H9 (cell line): Measurements from ENCODE around the gene CCSER2. TPM values are rescaled to one million over a fixed set of nuclear protein-coding genes. Genes with fewer than 3 reads are reported as not detected.

Source experiments
- DNase-seq: peaks from one replicate; pipeline ENCODE4 v3.0.0-alpha.2; 2017
- H2AFZ ChIP-seq: one replicate; pipeline ENCODE4 v1.6.1; 2013; ENCODE audit warnings: mild to moderate bottlenecking, low read length, control low read depth, moderate library complexity
- H2AK5ac ChIP-seq: 2 replicates; pipeline ENCODE4 v1.6.1; 2013; ENCODE audit warnings: low read length, control low read depth, mixed read lengths; ENCODE audit not compliant: insufficient read length
- H2BK120ac ChIP-seq: one replicate; pipeline ENCODE4 v1.6.1; 2013; ENCODE audit warnings: low read depth, mild to moderate bottlenecking, low read length, control low read depth, inconsistent platforms; ENCODE audit not compliant: poor library complexity, severe bottlenecking
- H2BK12ac ChIP-seq: 2 replicates; pipeline ENCODE4 v1.6.1; 2013; ENCODE audit warnings: low read length, control low read depth, mixed read lengths, low read depth; ENCODE audit not compliant: insufficient read length
- H2BK15ac ChIP-seq: 2 replicates; pipeline ENCODE4 v1.6.1; 2013; ENCODE audit warnings: low read depth, low read length, control low read depth
- H2BK20ac ChIP-seq: one replicate; pipeline ENCODE4 v1.6.1; 2013; ENCODE audit warnings: low read depth, mild to moderate bottlenecking, low read length, control low read depth, inconsistent platforms; ENCODE audit not compliant: poor library complexity, severe bottlenecking
- H2BK5ac ChIP-seq: 2 replicates; pipeline ENCODE4 v1.6.1; 2013; ENCODE audit warnings: low read length, control low read depth, mixed read lengths; ENCODE audit not compliant: insufficient read length
- H3K14ac ChIP-seq: 2 replicates; pipeline ENCODE4 v1.6.1; 2013; ENCODE audit warnings: low read length, control low read depth; ENCODE audit not compliant: insufficient read depth
- H3K18ac ChIP-seq: 2 replicates; pipeline ENCODE4 v1.6.1; 2013; ENCODE audit warnings: low read depth, mild to moderate bottlenecking, mixed read lengths, low read length, control low read depth; ENCODE audit not compliant: insufficient read length
- H3K23ac ChIP-seq: 2 replicates; pipeline ENCODE4 v1.6.1; 2013; ENCODE audit warnings: low read length, control low read depth, mixed read lengths, low read depth; ENCODE audit not compliant: insufficient read length
- H3K23me2 ChIP-seq: 2 replicates; pipeline ENCODE4 v1.6.1; 2013; ENCODE audit warnings: low read depth, mild to moderate bottlenecking, mixed read lengths, low read length, control low read depth; ENCODE audit not compliant: insufficient read length, poor library complexity, severe bottlenecking
- H3K27ac ChIP-seq: 2 replicates; pipeline ENCODE4 v1.5.1; 2013; ENCODE audit warnings: low read length, control low read depth, mixed read lengths, low read depth; ENCODE audit not compliant: insufficient read length
- H3K27me3 ChIP-seq: 2 replicates; pipeline ENCODE4 v1.6.1; 2013; ENCODE audit warnings: low read length, control low read depth, inconsistent platforms; ENCODE audit not compliant: insufficient read depth
- H3K4ac ChIP-seq: 2 replicates; pipeline ENCODE4 v1.6.1; 2013; ENCODE audit warnings: low read depth, mild to moderate bottlenecking, control low read depth, inconsistent platforms, low read length, moderate library complexity
- H3K4me1 ChIP-seq: 2 replicates; pipeline ENCODE4 v1.6.1; 2013; ENCODE audit warnings: low read length, control low read depth, inconsistent platforms; ENCODE audit not compliant: insufficient read depth
- H3K4me2 ChIP-seq: 2 replicates; pipeline ENCODE4 v1.6.1; 2013; ENCODE audit warnings: low read length, control low read depth, mixed read lengths; ENCODE audit not compliant: insufficient read length, insufficient read depth
- H3K56ac ChIP-seq: 2 replicates; pipeline ENCODE4 v1.6.1; 2013; ENCODE audit warnings: low read depth, mild to moderate bottlenecking, mixed read lengths, low read length, control low read depth; ENCODE audit not compliant: insufficient read length
- H3K79me1 ChIP-seq: 2 replicates; pipeline ENCODE4 v1.6.1; 2013; ENCODE audit warnings: low read depth, mild to moderate bottlenecking, moderate library complexity, low read length, control low read depth, inconsistent platforms; ENCODE audit not compliant: insufficient read depth, poor library complexity, severe bottlenecking
- H3K79me2 ChIP-seq: 2 replicates; pipeline ENCODE4 v1.6.1; 2013; ENCODE audit warnings: low read length, control low read depth, inconsistent platforms; ENCODE audit not compliant: insufficient read depth
- H3K9ac ChIP-seq: 2 replicates; pipeline ENCODE4 v1.6.1; 2013; ENCODE audit warnings: low read length, control low read depth, mixed read lengths; ENCODE audit not compliant: insufficient read length; ENCODE audit errors: extremely low read depth
- H3K9me3 ChIP-seq: one replicate; pipeline ENCODE4 v1.6.1; 2013; ENCODE audit warnings: low read depth, low read length, inconsistent platforms; ENCODE audit not compliant: control insufficient read depth
- H3T11ph ChIP-seq: one replicate; pipeline ENCODE4 v1.6.1; 2013; ENCODE audit warnings: mild to moderate bottlenecking, low read length, control low read depth, inconsistent platforms
- H4K20me1 ChIP-seq: one replicate; pipeline ENCODE4 v1.6.1; 2013; ENCODE audit not compliant: control insufficient read depth, insufficient read length, insufficient read depth
- H4K5ac ChIP-seq: 2 replicates; pipeline ENCODE4 v1.6.1; 2013; ENCODE audit warnings: low read depth, mild to moderate bottlenecking, mixed read lengths, low read length, control low read depth; ENCODE audit not compliant: insufficient read length
- H4K8ac ChIP-seq: replicated peaks from 2 replicates; pipeline ENCODE4 v1.6.1; 2013; ENCODE audit warnings: low read length, control low read depth, mixed read lengths, low read depth; ENCODE audit not compliant: insufficient read length
- H4K91ac ChIP-seq: 2 replicates; pipeline ENCODE4 v1.6.1; 2013; ENCODE audit warnings: low read depth, mild to moderate bottlenecking, moderate library complexity, mixed read lengths, low read length, control low read depth; ENCODE audit not compliant: insufficient read length
- H3K27ac Mint-ChIP-seq, 3 experiments: 2 replicates in 2 of 3; 3 replicates in 1 of 3; pipeline ENCODE4 v1.8.0; 2020 to 2021; ENCODE audit warnings: mixed read lengths in 3 of 3, mild to moderate bottlenecking in 1 of 3, moderate library complexity in 1 of 3
- H3K27me3 Mint-ChIP-seq: 2 replicates; pipeline ENCODE4 v1.8.0; 2021; ENCODE audit warnings: low read depth, mild to moderate bottlenecking, moderate library complexity, mixed read lengths
- H3K36me3 Mint-ChIP-seq, 3 experiments: 2 replicates in 2 of 3; 3 replicates in 1 of 3; pipeline ENCODE4 v1.8.0; 2020 to 2021; ENCODE audit warnings: low read depth in 3 of 3, mixed read lengths in 3 of 3; ENCODE audit not compliant: insufficient read depth in 1 of 3
- H3K4me1 Mint-ChIP-seq, 2 experiments: 2 replicates each; pipeline ENCODE4 v1.8.0; 2020; ENCODE audit warnings: mixed read lengths in 2 of 2
- H3K4me3 Mint-ChIP-seq, 2 experiments: 2 replicates in 1 of 2; 3 replicates in 1 of 2; pipeline ENCODE4 v1.8.0; 2020 to 2021; ENCODE audit warnings: mild to moderate bottlenecking in 2 of 2, mixed read lengths in 2 of 2, moderate library complexity in 1 of 2
- H3K9me3 Mint-ChIP-seq, 2 experiments: 2 replicates in 1 of 2; 3 replicates in 1 of 2; pipeline ENCODE4 v1.8.0; 2020; ENCODE audit warnings: mild to moderate bottlenecking in 2 of 2, mixed read lengths in 2 of 2, moderate library complexity in 1 of 2
- CTCF ChIP-seq: fragments of 200-600 bp; sonication (generic); conservative IDR thresholded peaks from 3 replicates; pipeline ENCODE4 v1.8.0; 2021; ENCODE audit warnings: antibody characterized with exemption, mild to moderate bottlenecking
- WGBS: extraction: QIAGEN DNeasy Blood & Tissue Kit; methylation state at CpG from one replicate; pipeline ENCODE4 v1.1.7; 2013; ENCODE audit warnings: missing lambda C conversion rate, low lambda C conversion rate, mixed read lengths; ENCODE audit not compliant: insufficient read length; ENCODE audit errors: extremely low coverage; 5-methylcytosine and 5-hydroxymethylcytosine counted together
- total RNA-seq: library from RNA; stranded (reverse); gene quantifications from 2 replicates; pipeline ENCODE4 v1.2.1, GENCODE V29; 2021

Gene CCSER2
- total RNA-seq, 1 experiment from 2014 or later, result 22.2 TPM

- no CpG with 5 or more reads among the region's 1 CpG for WGBS
Observed at GRCh38 chr10:84370283-84370682, 41.9 kb downstream of the CCSER2 start.

More at GRCh38 chr10:84370283-84370682, 41.9 kb downstream of the CCSER2 start:
- Mint-ChIP-seq H3K4me3 (no peak overlapping the region), H3K9me3 (no peaks in the 10 kb centered on the region), H3K27me3 (no peaks in the 10 kb centered on the region), H3K36me3 (peaks cover 0 to 21% (median 13%) of the 10 kb centered on the region in 3 experiments; a peak in 5 of 7 replicates), H3K4me1 (peaks cover 11% of the 10 kb centered on the region in 2 experiments), H3K27ac (peak overlapping the region in 1 of 3 experiments; percentile 21; a peak in 2 of 7 replicates)
- no peak overlapping the region for H3K18ac ChIP-seq
- no peak overlapping the region for H2BK120ac ChIP-seq
- H4K8ac ChIP-seq, result no peak overlapping the region
- H2BK15ac ChIP-seq, result no peak overlapping the region
- no peak overlapping the region for H3K27ac ChIP-seq
- no peak for DNase-seq
- H3K14ac ChIP-seq, result no peak overlapping the region
- no peaks in the 10 kb centered on the region for H3K9me3 ChIP-seq
- H3K56ac ChIP-seq, result no peak overlapping the region
- H3K9ac ChIP-seq, result no peak overlapping the region
- no peak overlapping the region for H2BK12ac ChIP-seq
- no peak overlapping the region for H2AFZ ChIP-seq
- no peaks in the 10 kb centered on the region for H4K20me1 ChIP-seq
- H3K79me1 ChIP-seq, result no peaks in the 10 kb centered on the region
- no peak overlapping the region for H3K4ac ChIP-seq
- no peaks in the 10 kb centered on the region for H3K23me2 ChIP-seq
- no peak overlapping the region for H3K4me2 ChIP-seq
- no peak overlapping the region for H2BK20ac ChIP-seq
- TF ChIP-seq CTCF, result no peak
- H3K23ac ChIP-seq, result no peak overlapping the region
- 0 out of 2 replicates have a peak, but pooled peaks cover 2% of the 10 kb centered on the region for H3K4me1 ChIP-seq
- H4K91ac ChIP-seq, result no peak overlapping the region
- peaks cover 3% of the 10 kb centered on the region; the same call in 1 of the 2 replicates for H3K79me2 ChIP-seq
- H4K5ac ChIP-seq, result no peak overlapping the region
- H3T11ph ChIP-seq, result no peak overlapping the region
- no peak overlapping the region for H2BK5ac ChIP-seq
- no peak overlapping the region for H2AK5ac ChIP-seq
- H3K27me3 ChIP-seq, result no peaks in the 10 kb centered on the region
